ENCODE measurements around the gene HES7. TPM values are rescaled to one million over a fixed set of nuclear protein-coding genes. Genes with fewer than 3 reads are reported as not detected.

HES7 gene
- total RNA-seq, 1 experiment from 2014 or later: 3.1 TPM

DNA sequence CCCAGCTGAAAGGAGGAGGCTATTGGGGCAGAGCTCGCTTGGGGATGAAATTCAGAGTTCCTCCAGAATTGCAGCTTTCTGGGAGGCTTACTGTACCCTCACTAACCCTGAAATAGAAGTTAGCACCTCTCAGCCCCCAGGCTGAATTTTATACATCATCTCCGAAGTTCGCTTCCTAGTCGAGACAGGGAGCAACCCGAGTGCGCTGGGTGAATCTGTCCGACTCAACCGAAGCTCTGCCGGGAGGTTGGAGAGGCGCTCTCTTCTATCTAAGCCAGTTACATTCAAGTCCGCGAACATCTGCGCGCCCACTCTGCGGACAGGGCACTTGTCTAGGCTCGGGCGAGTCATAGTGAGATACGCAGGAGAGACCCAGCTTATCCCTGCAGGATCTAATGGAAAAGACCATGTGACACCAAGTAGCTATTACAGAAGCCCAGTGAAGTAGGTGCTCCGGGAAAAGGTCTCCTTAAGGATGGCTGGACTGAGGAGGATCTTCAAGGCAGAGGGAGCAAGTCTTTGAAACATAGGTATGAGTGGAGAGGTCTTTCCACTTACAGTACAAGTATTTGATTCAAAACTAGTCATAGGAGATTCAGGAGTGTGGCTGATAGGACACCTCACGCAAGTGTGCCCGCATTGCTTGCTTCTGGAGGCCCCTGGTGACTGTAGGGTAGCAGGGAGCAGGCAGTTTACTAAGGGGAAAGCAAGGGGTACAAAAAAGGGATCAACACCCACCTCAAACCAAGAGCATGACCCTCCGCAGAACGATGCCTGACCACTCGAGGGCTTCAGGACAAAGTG, 646 bp upstream of the HES7 start:
- DNase-seq (ENCODE audit: low spot score): no peak
- CTCF ChIA-PET: interaction anchor here (1.1 to 9.8 kb wide), 8 partner anchors 9 to 99 kb away, joined by 3 to 118 read pairs (median 7); no protein-coding TSS in a partner anchor
- Mint-ChIP-seq H3K4me1 (peaks cover 23% of the 10 kb centered on the region), H3K36me3 (no peaks in the 10 kb centered on the region), H3K27me3 (ENCODE audit: low read depth) (peaks cover 76% of the 10 kb centered on the region), H3K4me3 (peak overlapping the region; percentile 85), H3K9me3 (no peaks in the 10 kb centered on the region), H3K27ac (no peak overlapping the region)
- no peak for ATAC-seq
- TF ChIP-seq, protein P1, sequence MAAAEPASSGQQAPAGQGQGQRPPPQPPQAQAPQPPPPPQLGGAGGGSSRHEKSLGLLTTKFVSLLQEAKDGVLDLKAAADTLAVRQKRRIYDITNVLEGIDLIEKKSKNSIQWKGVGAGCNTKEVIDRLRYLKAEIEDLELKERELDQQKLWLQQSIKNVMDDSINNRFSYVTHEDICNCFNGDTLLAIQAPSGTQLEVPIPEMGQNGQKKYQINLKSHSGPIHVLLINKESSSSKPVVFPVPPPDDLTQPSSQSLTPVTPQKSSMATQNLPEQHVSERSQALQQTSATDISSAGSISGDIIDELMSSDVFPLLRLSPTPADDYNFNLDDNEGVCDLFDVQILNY (CRISPR knock-in tag; IDR thresholded peaks at IDR 0.05): no peak
- TF ChIP-seq, protein P2, sequence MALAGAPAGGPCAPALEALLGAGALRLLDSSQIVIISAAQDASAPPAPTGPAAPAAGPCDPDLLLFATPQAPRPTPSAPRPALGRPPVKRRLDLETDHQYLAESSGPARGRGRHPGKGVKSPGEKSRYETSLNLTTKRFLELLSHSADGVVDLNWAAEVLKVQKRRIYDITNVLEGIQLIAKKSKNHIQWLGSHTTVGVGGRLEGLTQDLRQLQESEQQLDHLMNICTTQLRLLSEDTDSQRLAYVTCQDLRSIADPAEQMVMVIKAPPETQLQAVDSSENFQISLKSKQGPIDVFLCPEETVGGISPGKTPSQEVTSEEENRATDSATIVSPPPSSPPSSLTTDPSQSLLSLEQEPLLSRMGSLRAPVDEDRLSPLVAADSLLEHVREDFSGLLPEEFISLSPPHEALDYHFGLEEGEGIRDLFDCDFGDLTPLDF (CRISPR knock-in tag; IDR thresholded peaks at IDR 0.05): no peak
- TF ChIP-seq MYBL2 (CRISPR knock-in tag; IDR thresholded peaks at IDR 0.05) (no peak), ZNF121 (CRISPR knock-in tag; IDR thresholded peaks at IDR 0.05) (no peak), JAZF1 (CRISPR knock-in tag; IDR thresholded peaks at IDR 0.05) (no peak), FOXK1 (CRISPR knock-in tag; IDR thresholded peaks at IDR 0.05) (no peak), NR3C1 (CRISPR knock-in tag; conservative IDR thresholded peaks at IDR 0.05; ENCODE audit: low read depth) (no peak), GABPB1 (CRISPR knock-in tag; IDR thresholded peaks at IDR 0.05) (no peak), CREM (CRISPR knock-in tag; IDR thresholded peaks at IDR 0.05) (no peak), ESRRA (CRISPR knock-in tag; IDR thresholded peaks at IDR 0.05; ENCODE audit: borderline replicate concordance) (no peak), SOX15 (CRISPR knock-in tag; IDR thresholded peaks at IDR 0.05) (no peak), ELF4 (CRISPR knock-in tag; IDR thresholded peaks at IDR 0.05; ENCODE audit: low read depth) (no peak)
- TF ChIP-seq, protein P3, sequence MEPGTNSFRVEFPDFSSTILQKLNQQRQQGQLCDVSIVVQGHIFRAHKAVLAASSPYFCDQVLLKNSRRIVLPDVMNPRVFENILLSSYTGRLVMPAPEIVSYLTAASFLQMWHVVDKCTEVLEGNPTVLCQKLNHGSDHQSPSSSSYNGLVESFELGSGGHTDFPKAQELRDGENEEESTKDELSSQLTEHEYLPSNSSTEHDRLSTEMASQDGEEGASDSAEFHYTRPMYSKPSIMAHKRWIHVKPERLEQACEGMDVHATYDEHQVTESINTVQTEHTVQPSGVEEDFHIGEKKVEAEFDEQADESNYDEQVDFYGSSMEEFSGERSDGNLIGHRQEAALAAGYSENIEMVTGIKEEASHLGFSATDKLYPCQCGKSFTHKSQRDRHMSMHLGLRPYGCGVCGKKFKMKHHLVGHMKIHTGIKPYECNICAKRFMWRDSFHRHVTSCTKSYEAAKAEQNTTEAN (CRISPR knock-in tag; IDR thresholded peaks at IDR 0.05): no peak
- TF ChIP-seq, protein P4, sequence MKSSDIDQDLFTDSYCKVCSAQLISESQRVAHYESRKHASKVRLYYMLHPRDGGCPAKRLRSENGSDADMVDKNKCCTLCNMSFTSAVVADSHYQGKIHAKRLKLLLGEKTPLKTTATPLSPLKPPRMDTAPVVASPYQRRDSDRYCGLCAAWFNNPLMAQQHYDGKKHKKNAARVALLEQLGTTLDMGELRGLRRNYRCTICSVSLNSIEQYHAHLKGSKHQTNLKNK (CRISPR knock-in tag; IDR thresholded peaks at IDR 0.05): no peak
- TF ChIP-seq, protein P5, sequence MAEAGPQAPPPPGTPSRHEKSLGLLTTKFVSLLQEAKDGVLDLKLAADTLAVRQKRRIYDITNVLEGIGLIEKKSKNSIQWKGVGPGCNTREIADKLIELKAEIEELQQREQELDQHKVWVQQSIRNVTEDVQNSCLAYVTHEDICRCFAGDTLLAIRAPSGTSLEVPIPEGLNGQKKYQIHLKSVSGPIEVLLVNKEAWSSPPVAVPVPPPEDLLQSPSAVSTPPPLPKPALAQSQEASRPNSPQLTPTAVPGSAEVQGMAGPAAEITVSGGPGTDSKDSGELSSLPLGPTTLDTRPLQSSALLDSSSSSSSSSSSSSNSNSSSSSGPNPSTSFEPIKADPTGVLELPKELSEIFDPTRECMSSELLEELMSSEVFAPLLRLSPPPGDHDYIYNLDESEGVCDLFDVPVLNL (CRISPR knock-in tag; IDR thresholded peaks at IDR 0.05; ENCODE audit: borderline replicate concordance, low read depth): no peak
- TF ChIP-seq, protein P6, sequence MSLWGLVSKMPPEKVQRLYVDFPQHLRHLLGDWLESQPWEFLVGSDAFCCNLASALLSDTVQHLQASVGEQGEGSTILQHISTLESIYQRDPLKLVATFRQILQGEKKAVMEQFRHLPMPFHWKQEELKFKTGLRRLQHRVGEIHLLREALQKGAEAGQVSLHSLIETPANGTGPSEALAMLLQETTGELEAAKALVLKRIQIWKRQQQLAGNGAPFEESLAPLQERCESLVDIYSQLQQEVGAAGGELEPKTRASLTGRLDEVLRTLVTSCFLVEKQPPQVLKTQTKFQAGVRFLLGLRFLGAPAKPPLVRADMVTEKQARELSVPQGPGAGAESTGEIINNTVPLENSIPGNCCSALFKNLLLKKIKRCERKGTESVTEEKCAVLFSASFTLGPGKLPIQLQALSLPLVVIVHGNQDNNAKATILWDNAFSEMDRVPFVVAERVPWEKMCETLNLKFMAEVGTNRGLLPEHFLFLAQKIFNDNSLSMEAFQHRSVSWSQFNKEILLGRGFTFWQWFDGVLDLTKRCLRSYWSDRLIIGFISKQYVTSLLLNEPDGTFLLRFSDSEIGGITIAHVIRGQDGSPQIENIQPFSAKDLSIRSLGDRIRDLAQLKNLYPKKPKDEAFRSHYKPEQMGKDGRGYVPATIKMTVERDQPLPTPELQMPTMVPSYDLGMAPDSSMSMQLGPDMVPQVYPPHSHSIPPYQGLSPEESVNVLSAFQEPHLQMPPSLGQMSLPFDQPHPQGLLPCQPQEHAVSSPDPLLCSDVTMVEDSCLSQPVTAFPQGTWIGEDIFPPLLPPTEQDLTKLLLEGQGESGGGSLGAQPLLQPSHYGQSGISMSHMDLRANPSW (CRISPR knock-in tag; conservative IDR thresholded peaks at IDR 0.05; ENCODE audit: low read depth): no peak
- TF ChIP-seq, protein P7, sequence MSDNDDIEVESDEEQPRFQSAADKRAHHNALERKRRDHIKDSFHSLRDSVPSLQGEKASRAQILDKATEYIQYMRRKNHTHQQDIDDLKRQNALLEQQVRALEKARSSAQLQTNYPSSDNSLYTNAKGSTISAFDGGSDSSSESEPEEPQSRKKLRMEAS (CRISPR knock-in tag; IDR thresholded peaks at IDR 0.05): no peak
- TF ChIP-seq, protein P8, sequence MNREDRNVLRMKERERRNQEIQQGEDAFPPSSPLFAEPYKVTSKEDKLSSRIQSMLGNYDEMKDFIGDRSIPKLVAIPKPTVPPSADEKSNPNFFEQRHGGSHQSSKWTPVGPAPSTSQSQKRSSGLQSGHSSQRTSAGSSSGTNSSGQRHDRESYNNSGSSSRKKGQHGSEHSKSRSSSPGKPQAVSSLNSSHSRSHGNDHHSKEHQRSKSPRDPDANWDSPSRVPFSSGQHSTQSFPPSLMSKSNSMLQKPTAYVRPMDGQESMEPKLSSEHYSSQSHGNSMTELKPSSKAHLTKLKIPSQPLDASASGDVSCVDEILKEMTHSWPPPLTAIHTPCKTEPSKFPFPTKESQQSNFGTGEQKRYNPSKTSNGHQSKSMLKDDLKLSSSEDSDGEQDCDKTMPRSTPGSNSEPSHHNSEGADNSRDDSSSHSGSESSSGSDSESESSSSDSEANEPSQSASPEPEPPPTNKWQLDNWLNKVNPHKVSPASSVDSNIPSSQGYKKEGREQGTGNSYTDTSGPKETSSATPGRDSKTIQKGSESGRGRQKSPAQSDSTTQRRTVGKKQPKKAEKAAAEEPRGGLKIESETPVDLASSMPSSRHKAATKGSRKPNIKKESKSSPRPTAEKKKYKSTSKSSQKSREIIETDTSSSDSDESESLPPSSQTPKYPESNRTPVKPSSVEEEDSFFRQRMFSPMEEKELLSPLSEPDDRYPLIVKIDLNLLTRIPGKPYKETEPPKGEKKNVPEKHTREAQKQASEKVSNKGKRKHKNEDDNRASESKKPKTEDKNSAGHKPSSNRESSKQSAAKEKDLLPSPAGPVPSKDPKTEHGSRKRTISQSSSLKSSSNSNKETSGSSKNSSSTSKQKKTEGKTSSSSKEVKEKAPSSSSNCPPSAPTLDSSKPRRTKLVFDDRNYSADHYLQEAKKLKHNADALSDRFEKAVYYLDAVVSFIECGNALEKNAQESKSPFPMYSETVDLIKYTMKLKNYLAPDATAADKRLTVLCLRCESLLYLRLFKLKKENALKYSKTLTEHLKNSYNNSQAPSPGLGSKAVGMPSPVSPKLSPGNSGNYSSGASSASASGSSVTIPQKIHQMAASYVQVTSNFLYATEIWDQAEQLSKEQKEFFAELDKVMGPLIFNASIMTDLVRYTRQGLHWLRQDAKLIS (CRISPR knock-in tag; IDR thresholded peaks at IDR 0.05; ENCODE audit: borderline replicate concordance): no peak
- POLR2A ChIA-PET: interaction anchor here (1.0 to 2.5 kb wide), 6 partner anchors 9 to 66 kb away, joined by 4 to 7 read pairs (median 5); partner anchors contain the start of genes BORCS6 and PER1
